Ishikawa (cell line): ENCODE results near the gene ACTR3.

Experiments used
- CEBPB ChIP-seq: IDR thresholded peaks from 2 replicates; pipeline ENCODE4 v1.6.1; 2012
- CREB1 ChIP-seq: IDR thresholded peaks from 2 replicates; pipeline ENCODE4 v1.6.1; 2012; ENCODE audit warnings: low read depth
- EP300 ChIP-seq: IDR thresholded peaks from 2 replicates; pipeline ENCODE4 v1.6.1; 2012; ENCODE audit warnings: borderline replicate concordance
- MAX ChIP-seq: IDR thresholded peaks from 2 replicates; pipeline ENCODE4 v1.6.1; 2012
- NFIC ChIP-seq: IDR thresholded peaks from 2 replicates; pipeline ENCODE4 v1.6.1; 2012
- RAD21 ChIP-seq: IDR thresholded peaks from 2 replicates; pipeline ENCODE4 v1.6.1; 2012; ENCODE audit warnings: low read depth
- TCF12 ChIP-seq: IDR thresholded peaks from 2 replicates; pipeline ENCODE4 v1.6.1; 2012; ENCODE audit warnings: low read depth
- TEAD4 ChIP-seq: IDR thresholded peaks from 2 replicates; pipeline ENCODE4 v1.6.1; 2012

GRCh38 chr2:113977660-113978523 lies 88.0 kb downstream of the ACTR3 start:
- TF ChIP-seq NFIC, result no peak
- 0 out of 2 replicates have a peak, but pooled peaks have one; percentile 3 for TF ChIP-seq TEAD4
- no peak for TF ChIP-seq MAX
- no peak for TF ChIP-seq CREB1
- TF ChIP-seq CEBPB, result no peak
- TF ChIP-seq EP300, result no peak
- no peak for TF ChIP-seq TCF12
- TF ChIP-seq RAD21, result peak; percentile 17; the same call in 1 of the 2 replicates
